ENCODE results near the gene DDX60. TPM values are rescaled to one million over a fixed set of nuclear protein-coding genes. Genes with fewer than 3 reads are reported as not detected.
"Not testable (repeated sequence)": the region's sequence is repeated elsewhere in the genome, so short reads cannot be mapped to it uniquely, and the experiment has no call there.

DDX60 gene
- polyA plus RNA-seq, 3 donors, result 9.4 to 13.4 (median 12.9) TPM

GRCh38 chr4:168240821-168241220 is 77.7 kb downstream of the DDX60 start:
- no peak for DNase-seq (ENCODE audit: extremely low read depth in 1 of 11, low read depth in 9 of 11, low spot score in 4 of 11)

GRCh38 chr4:168221301-168221700 is 97.3 kb downstream of the DDX60 start:
- peak in 2 of 11 donors; percentile 1 to 2 for DNase-seq (ENCODE audit: extremely low read depth in 1 of 11, low read depth in 9 of 11, low spot score in 4 of 11)

- DNase-seq (ENCODE audit: extremely low read depth in 1 of 11, low read depth in 9 of 11, low spot score in 4 of 11), result no peak
Measured at GRCh38 chr4:168220893-168221292, 97.7 kb downstream of the DDX60 start.

GRCh38 chr4:168218645-168219044 is 99.9 kb downstream of the DDX60 start:
- DNase-seq (ENCODE audit: extremely low read depth in 1 of 11, low read depth in 9 of 11, low spot score in 4 of 11), result no peak

- DNase-seq (ENCODE audit: extremely low read depth in 1 of 11, low read depth in 9 of 11, low spot score in 4 of 11), result not testable (repeated sequence)
Measured at GRCh38 chr4:168213511-168213910, 105.0 kb downstream of the DDX60 start.

- no peak for DNase-seq (ENCODE audit: extremely low read depth in 1 of 11, low read depth in 9 of 11, low spot score in 4 of 11)
Measured at GRCh38 chr4:168212656-168213055, 105.9 kb downstream of the DDX60 start.

GRCh38 chr4:168208957-168209614 is 109.5 kb downstream of the DDX60 start:
- no peak for DNase-seq (ENCODE audit: extremely low read depth in 1 of 11, low read depth in 9 of 11, low spot score in 4 of 11)

- no peak for DNase-seq (ENCODE audit: extremely low read depth in 1 of 11, low read depth in 9 of 11, low spot score in 4 of 11)
Measured at GRCh38 chr4:168203233-168203911, 115.2 kb downstream of the DDX60 start.

GRCh38 chr4:168200685-168201084 is 117.9 kb downstream of the DDX60 start:
- no peak for DNase-seq (ENCODE audit: extremely low read depth in 1 of 11, low read depth in 9 of 11, low spot score in 4 of 11)

GRCh38 chr4:168199260-168199957 is 119.1 kb downstream of the DDX60 start:
- DNase-seq (ENCODE audit: extremely low read depth in 1 of 11, low read depth in 9 of 11, low spot score in 4 of 11), result no peak

- no peak for DNase-seq (ENCODE audit: extremely low read depth in 1 of 11, low read depth in 9 of 11, low spot score in 4 of 11)
Measured at GRCh38 chr4:168197926-168198325, 120.6 kb downstream of the DDX60 start.

GRCh38 chr4:168188754-168189153 is 129.8 kb downstream of the DDX60 start:
- DNase-seq (ENCODE audit: extremely low read depth in 1 of 11, low read depth in 9 of 11, low spot score in 4 of 11), result no peak

GRCh38 chr4:168183717-168184571 is 134.6 kb downstream of the DDX60 start:
- peak in 7 of 11 donors; percentile 1 to 17 (median 10) for DNase-seq (ENCODE audit: extremely low read depth in 1 of 11, low read depth in 9 of 11, low spot score in 4 of 11)

GRCh38 chr4:168177546-168178149 is 140.9 kb downstream of the DDX60 start:
- peak in 4 of 11 donors; percentile 3 to 32 (median 11) for DNase-seq (ENCODE audit: extremely low read depth in 1 of 11, low read depth in 9 of 11, low spot score in 4 of 11)

GRCh38 chr4:168174308-168174707 is 144.2 kb downstream of the DDX60 start:
- DNase-seq (ENCODE audit: extremely low read depth in 1 of 11, low read depth in 9 of 11, low spot score in 4 of 11), result no peak

- DNase-seq (ENCODE audit: extremely low read depth in 1 of 11, low read depth in 9 of 11, low spot score in 4 of 11), result no peak
Measured at GRCh38 chr4:168167714-168168284, 150.8 kb downstream of the DDX60 start.
